HG02678 (cell line): ENCODE measurements around the gene OLIG1.

Experiments
- ATAC-seq: cut with Tn5 transposase; IDR thresholded peaks from one replicate; pipeline ENCODE4 v1.9.1; 2021; ENCODE audit warnings: mild to moderate bottlenecking, moderate library complexity; ENCODE audit not compliant: unreplicated experiment

OLIG1 gene

GRCh38 chr21:33069994-33070743 is at the start of gene OLIG1:
TSS of gene OLIG1 (plus strand) at chr21:33070141. CDS start at chr21:33070247, 106 bp downstream.
- peak; percentile 68 for ATAC-seq

- ATAC-seq: no peak
Observed at GRCh38 chr21:33020558-33021100, 49.3 kb upstream of the OLIG1 start.

GRCh38 chr21:33021150-33021549 is 48.8 kb upstream of the OLIG1 start:
- no peak for ATAC-seq

- ATAC-seq: no peak
Observed at GRCh38 chr21:33021667-33022066, 48.3 kb upstream of the OLIG1 start.

GRCh38 chr21:33022489-33022827 is 47.5 kb upstream of the OLIG1 start:
- no peak for ATAC-seq

GRCh38 chr21:33022828-33023573 is 46.9 kb upstream of the OLIG1 start:
- ATAC-seq: no peak

GRCh38 chr21:33023574-33024200 is 46.3 kb upstream of the OLIG1 start:
- ATAC-seq: no peak

- ATAC-seq: no peak
Observed at GRCh38 chr21:33024201-33025103, 45.5 kb upstream of the OLIG1 start.

- ATAC-seq: no peak
Observed at GRCh38 chr21:33025106-33025488, 44.8 kb upstream of the OLIG1 start.

GRCh38 chr21:33025489-33026442 is 44.2 kb upstream of the OLIG1 start, which contains the start of gene OLIG2:
TSS of gene OLIG2 (plus strand) at chr21:33025935. CDS start at chr21:33026863, 928 bp downstream.
- ATAC-seq: no peak

GRCh38 chr21:33026443-33026858 is 43.5 kb upstream of the OLIG1 start:
- no peak for ATAC-seq

GRCh38 chr21:33026878-33027400 is 43.0 kb upstream of the OLIG1 start:
- ATAC-seq: no peak

- ATAC-seq: no peak
Observed at GRCh38 chr21:33027401-33028286, 42.3 kb upstream of the OLIG1 start.

- no peak for ATAC-seq
Observed at GRCh38 chr21:33028287-33028670, 41.7 kb upstream of the OLIG1 start.

GRCh38 chr21:33028773-33029384 is 41.1 kb upstream of the OLIG1 start:
- ATAC-seq: no peak

GRCh38 chr21:33029385-33029921 is 40.5 kb upstream of the OLIG1 start:
- no peak for ATAC-seq

GRCh38 chr21:33029975-33030461 is 39.9 kb upstream of the OLIG1 start:
- ATAC-seq: no peak
